T-helper 2 cell treated with Interferon-gamma antibody and Interleukin-4, amounts not matched to agents 5 μg/mL and 100 μg/mL, for 36 hours (primary cell): Measurements from ENCODE around the gene EME1.
"Not testable (repeated sequence)": the region's sequence is repeated elsewhere in the genome, so short reads cannot be mapped to it uniquely, and the experiment has no call there.

Source experiments
- DNase-seq: peaks from one replicate; pipeline ENCODE4 v3.0.0; 2021; ENCODE audit warnings: low spot score
- H3K27ac Mint-ChIP-seq: one replicate; pipeline ENCODE4 v1.8.0; 2021; ENCODE audit warnings: mild to moderate bottlenecking, mixed read lengths
- H3K27me3 Mint-ChIP-seq: one replicate; pipeline ENCODE4 v1.8.0; 2021; ENCODE audit warnings: low read depth, mixed read lengths
- H3K36me3 Mint-ChIP-seq: one replicate; pipeline ENCODE4 v1.8.0; 2021; ENCODE audit warnings: low read depth, mixed read lengths
- H3K4me1 Mint-ChIP-seq: one replicate; pipeline ENCODE4 v1.8.0; 2021; ENCODE audit warnings: low read depth, mixed read lengths
- H3K4me3 Mint-ChIP-seq: one replicate; pipeline ENCODE4 v1.8.0; 2022; ENCODE audit warnings: mild to moderate bottlenecking, moderate library complexity, mixed read lengths
- H3K9me3 Mint-ChIP-seq: one replicate; pipeline ENCODE4 v1.8.0; 2021; ENCODE audit warnings: mixed read lengths

The EME1 gene

DNA sequence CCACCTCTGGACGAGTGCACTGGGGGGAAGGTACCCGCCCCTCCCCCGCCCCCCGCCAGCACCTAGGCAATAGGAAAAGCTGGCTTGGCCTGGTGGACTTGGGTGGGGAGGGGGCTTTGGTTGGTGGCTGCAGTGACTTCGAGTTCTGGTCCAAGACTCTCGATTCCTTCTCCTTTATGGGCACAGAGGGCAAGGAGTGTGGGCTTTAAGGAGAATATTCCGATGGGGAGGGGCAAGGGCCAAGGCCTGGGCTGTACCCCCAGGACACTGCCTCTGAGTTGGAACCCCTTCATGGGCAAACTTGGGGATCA lies 53.4 kb downstream of the EME1 start:
- Mint-ChIP-seq H3K27ac (peak overlapping the region; percentile 86), H3K4me3 (peak overlapping the region; percentile 92), H3K4me1 (peaks cover 27% of the 10 kb centered on the region), H3K9me3 (no peaks in the 10 kb centered on the region), H3K36me3 (no peaks in the 10 kb centered on the region), H3K27me3 (no peaks in the 10 kb centered on the region)
- DNase-seq, result no peak

GRCh38 chr17:50426814-50427787 lies 54.1 kb downstream of the EME1 start:
- Mint-ChIP-seq H3K9me3 (no peaks in the 10 kb centered on the region), H3K4me3 (peak overlapping the region; percentile 92), H3K27ac (peak overlapping the region; percentile 86), H3K4me1 (peaks cover 22% of the 10 kb centered on the region), H3K27me3 (no peaks in the 10 kb centered on the region), H3K36me3 (no peaks in the 10 kb centered on the region)
- DNase-seq, result peak; percentile 22

DNA sequence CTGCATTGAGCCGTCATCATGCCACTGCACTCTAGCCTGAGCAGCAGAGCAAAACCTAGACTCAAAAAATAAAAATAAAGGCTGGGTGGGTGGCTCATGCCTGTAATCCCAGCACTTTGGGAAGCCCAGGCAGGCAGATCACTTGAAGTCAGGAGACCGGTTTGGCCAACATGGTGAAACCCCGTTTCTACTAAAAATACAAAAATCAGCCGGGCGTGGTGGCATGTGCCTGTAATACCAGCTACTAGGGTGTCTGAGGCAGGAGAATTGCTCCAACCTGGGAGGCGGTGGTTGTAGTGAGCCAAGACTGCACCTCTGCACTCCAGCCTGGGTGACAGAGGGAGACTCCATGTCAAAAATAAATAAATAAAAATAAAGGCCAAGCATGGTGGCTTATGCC lies 55.1 kb downstream of the EME1 start:
- not testable (repeated sequence) for H3K36me3 Mint-ChIP-seq, DNase-seq, H3K27me3 Mint-ChIP-seq, H3K27ac Mint-ChIP-seq, H3K9me3 Mint-ChIP-seq
- H3K4me1 Mint-ChIP-seq, result peaks cover 22% of the 10 kb centered on the region
- peak overlapping the region; percentile 92 for H3K4me3 Mint-ChIP-seq

GRCh38 chr17:50428831-50429424 lies 55.9 kb downstream of the EME1 start:
- no peak for DNase-seq
- no peaks in the 10 kb centered on the region for H3K36me3 Mint-ChIP-seq
- H3K9me3 Mint-ChIP-seq, result no peaks in the 10 kb centered on the region
- no peaks in the 10 kb centered on the region for H3K27me3 Mint-ChIP-seq
- H3K27ac Mint-ChIP-seq, result no peak overlapping the region
- H3K4me1 Mint-ChIP-seq, result peaks cover 20% of the 10 kb centered on the region
- H3K4me3 Mint-ChIP-seq, result no peak overlapping the region

DNA sequence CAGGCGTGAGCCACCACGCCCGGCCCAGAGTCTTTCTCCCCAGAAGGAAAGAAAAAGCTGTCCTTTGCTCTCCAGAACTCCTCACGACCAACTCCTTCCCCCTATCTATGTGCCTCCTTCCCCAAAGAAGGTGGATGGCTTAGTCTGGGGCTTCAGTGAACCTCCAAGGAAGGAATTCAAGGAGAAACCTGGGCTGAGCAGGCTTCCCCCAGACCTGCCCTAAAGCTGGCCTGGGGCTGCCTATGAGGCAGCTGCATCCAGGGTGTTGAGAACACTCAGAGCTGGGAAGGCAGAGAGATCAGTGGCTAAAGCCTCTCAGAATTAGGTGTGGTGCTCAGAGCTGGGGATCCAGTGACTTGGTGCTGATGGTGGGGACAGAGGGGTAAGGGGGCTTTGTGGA lies 56.8 kb downstream of the EME1 start:
- Mint-ChIP-seq H3K27ac (no peak overlapping the region), H3K4me3 (no peak overlapping the region), H3K9me3 (no peaks in the 10 kb centered on the region), H3K27me3 (no peaks in the 10 kb centered on the region), H3K4me1 (peaks cover 20% of the 10 kb centered on the region), H3K36me3 (peaks cover 1% of the 10 kb centered on the region)
- DNase-seq, result no peak
